Osteocyte (in vitro differentiated cells): ENCODE results near the gene TEX28. TPM values are rescaled to one million over a fixed set of nuclear protein-coding genes. Genes with fewer than 3 reads are reported as not detected.

ENCODE experiments used
- DNase-seq: peaks from one replicate; pipeline ENCODE4 v3.0.0; 2021; ENCODE audit warnings: mixed read lengths; ENCODE audit not compliant: unreplicated experiment; ENCODE audit errors: extremely low spot score
- H3K27ac Mint-ChIP-seq: one replicate; pipeline ENCODE4 v1.8.0; 2021; ENCODE audit warnings: mild to moderate bottlenecking, mixed read lengths; ENCODE audit not compliant: unreplicated experiment
- H3K27me3 Mint-ChIP-seq: one replicate; pipeline ENCODE4 v1.8.0; 2021; ENCODE audit warnings: mixed read lengths; ENCODE audit not compliant: unreplicated experiment
- H3K36me3 Mint-ChIP-seq: one replicate; pipeline ENCODE4 v1.8.0; 2021; ENCODE audit warnings: mixed read lengths; ENCODE audit not compliant: unreplicated experiment
- H3K4me1 Mint-ChIP-seq: one replicate; pipeline ENCODE4 v1.8.0; 2021; ENCODE audit warnings: mixed read lengths; ENCODE audit not compliant: unreplicated experiment
- H3K4me3 Mint-ChIP-seq: one replicate; pipeline ENCODE4 v1.8.0; 2021; ENCODE audit warnings: mild to moderate bottlenecking, moderate library complexity, mixed read lengths; ENCODE audit not compliant: unreplicated experiment
- H3K9me3 Mint-ChIP-seq: one replicate; pipeline ENCODE4 v1.8.0; 2021; ENCODE audit warnings: mixed read lengths; ENCODE audit not compliant: unreplicated experiment
- total RNA-seq: library from RNA; stranded (reverse); gene quantifications from 2 replicates; pipeline ENCODE4 v1.2.1, GENCODE V29; 2021
- TF ChIP-seq, protein P1 (sequence below): fragments of 200-600 bp; sonication (generic); IDR thresholded peaks from 2 replicates; pipeline ENCODE4 v1.5.0; 2021; ENCODE audit warnings: antibody characterized with exemption, mild to moderate bottlenecking, moderate library complexity

TEX28 gene
- total RNA-seq, 1 donor from 2014 or later: not detected

DNA sequence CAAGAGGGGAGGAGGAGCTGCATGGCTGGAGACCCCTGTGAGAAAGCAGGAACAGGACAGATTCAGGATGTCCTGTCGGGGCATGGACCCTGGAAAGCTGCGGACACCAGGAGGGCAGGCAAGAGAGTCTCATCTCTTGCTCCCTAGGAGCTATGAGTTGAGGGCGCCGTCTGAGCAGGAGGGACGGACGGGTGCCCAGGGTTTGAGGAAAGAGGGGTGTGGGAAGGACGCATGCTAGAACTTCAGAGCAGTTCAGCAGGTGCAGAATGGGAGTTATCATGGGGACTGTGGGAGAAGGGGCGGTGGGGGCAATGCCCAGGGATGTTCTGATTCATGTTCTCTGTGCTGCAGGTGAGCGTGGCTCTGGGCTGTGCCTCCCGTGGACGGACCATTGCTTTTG lies 25.5 kb upstream of the TEX28 start:
- no peaks in the 10 kb centered on the region for H3K36me3 Mint-ChIP-seq
- peaks cover 33% of the 10 kb centered on the region for H3K27me3 Mint-ChIP-seq
- TF ChIP-seq, protein P1, sequence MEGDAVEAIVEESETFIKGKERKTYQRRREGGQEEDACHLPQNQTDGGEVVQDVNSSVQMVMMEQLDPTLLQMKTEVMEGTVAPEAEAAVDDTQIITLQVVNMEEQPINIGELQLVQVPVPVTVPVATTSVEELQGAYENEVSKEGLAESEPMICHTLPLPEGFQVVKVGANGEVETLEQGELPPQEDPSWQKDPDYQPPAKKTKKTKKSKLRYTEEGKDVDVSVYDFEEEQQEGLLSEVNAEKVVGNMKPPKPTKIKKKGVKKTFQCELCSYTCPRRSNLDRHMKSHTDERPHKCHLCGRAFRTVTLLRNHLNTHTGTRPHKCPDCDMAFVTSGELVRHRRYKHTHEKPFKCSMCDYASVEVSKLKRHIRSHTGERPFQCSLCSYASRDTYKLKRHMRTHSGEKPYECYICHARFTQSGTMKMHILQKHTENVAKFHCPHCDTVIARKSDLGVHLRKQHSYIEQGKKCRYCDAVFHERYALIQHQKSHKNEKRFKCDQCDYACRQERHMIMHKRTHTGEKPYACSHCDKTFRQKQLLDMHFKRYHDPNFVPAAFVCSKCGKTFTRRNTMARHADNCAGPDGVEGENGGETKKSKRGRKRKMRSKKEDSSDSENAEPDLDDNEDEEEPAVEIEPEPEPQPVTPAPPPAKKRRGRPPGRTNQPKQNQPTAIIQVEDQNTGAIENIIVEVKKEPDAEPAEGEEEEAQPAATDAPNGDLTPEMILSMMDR: no peak
- no peak overlapping the region for H3K4me3 Mint-ChIP-seq
- DNase-seq: no peak
- peaks cover 6% of the 10 kb centered on the region for H3K9me3 Mint-ChIP-seq
- H3K4me1 Mint-ChIP-seq: peaks cover 10% of the 10 kb centered on the region
- no peak overlapping the region for H3K27ac Mint-ChIP-seq

DNA sequence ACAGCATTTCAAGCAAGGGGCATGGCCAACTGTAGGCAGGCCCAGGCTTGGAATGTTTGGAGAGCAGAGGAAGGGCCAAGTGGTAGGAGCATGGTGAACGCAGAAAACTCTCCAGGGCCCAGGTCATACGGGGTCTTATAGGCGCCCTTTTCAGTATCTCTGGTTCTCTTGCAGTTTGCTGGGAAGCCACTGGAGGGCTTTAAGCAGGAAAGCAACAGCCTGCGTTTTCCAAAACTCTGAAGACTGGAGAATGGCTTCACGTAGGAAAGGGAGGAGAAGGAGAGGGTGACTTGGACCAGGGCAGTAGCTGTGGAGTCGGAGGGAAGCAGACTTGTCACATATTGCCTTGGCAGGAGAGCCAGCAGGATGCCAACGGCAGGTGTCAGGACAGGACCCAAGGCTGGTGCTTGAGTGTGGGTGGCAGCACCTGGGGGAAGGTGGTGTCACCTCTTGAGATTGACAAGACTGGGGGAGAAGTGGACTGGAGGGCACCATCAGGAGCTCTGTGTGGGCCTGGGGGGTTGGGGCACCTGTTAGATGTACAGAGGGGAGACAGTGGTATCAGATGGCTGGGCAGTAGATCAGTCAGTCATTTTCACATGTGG lies 22.6 kb upstream of the TEX28 start:
- TF ChIP-seq, protein P1: peak; percentile 49
- H3K9me3 Mint-ChIP-seq: no peaks in the 10 kb centered on the region
- H3K4me1 Mint-ChIP-seq: no peaks in the 10 kb centered on the region
- no peaks in the 10 kb centered on the region for H3K36me3 Mint-ChIP-seq
- peaks cover 30% of the 10 kb centered on the region for H3K27me3 Mint-ChIP-seq
- DNase-seq: no peak
- no peak overlapping the region for H3K4me3 Mint-ChIP-seq
- H3K27ac Mint-ChIP-seq: no peak overlapping the region

DNA sequence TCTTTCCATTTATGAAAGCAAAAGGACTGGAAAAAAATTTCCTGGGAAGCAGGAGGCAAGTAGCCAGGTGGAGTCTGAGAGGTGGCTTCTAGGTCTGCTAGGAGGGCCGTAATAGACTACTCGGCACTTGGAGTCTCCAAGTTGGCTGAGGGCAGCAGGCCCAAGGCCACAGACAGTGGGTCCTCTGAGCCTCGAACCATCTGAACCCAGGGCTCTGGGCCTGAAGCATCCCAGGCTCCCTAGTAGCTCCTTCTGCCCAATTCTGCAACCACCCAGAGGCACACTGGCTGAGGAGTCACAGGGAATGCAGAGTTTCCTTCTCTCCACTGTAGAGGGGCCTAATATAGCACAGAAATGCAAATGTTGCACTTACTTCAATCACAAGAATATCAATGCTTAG lies 20.5 kb upstream of the TEX28 start:
- no peak for DNase-seq
- peaks cover 18% of the 10 kb centered on the region for H3K27me3 Mint-ChIP-seq
- no peaks in the 10 kb centered on the region for H3K36me3 Mint-ChIP-seq
- H3K9me3 Mint-ChIP-seq: no peaks in the 10 kb centered on the region
- TF ChIP-seq, protein P1: no peak
- H3K4me3 Mint-ChIP-seq: no peak overlapping the region
- no peak overlapping the region for H3K27ac Mint-ChIP-seq
- H3K4me1 Mint-ChIP-seq: no peaks in the 10 kb centered on the region

DNA sequence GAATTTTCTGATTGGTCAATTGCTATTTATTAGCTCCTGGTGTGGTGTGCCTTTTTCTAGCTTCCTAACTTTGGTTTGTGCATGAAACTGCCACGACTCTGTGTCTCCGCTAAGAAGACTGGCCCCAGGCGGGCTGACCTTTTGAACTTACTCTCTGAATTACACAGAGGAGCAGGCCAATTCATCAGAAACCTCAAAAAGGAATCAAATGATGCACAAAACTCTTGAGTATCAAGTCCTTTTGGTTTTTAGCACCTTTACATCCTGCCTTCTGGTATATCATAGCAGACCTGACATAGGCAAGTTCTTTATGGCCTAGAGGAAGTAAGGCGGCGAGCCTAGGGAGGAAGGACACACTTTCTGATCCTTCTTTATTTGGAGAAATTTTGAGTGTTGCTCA lies 18.2 kb upstream of the TEX28 start:
- TF ChIP-seq, protein P1: no peak
- no peak overlapping the region for H3K27ac Mint-ChIP-seq
- no peaks in the 10 kb centered on the region for H3K36me3 Mint-ChIP-seq
- DNase-seq: no peak
- no peaks in the 10 kb centered on the region for H3K9me3 Mint-ChIP-seq
- H3K4me1 Mint-ChIP-seq: no peaks in the 10 kb centered on the region
- H3K27me3 Mint-ChIP-seq: peaks cover 2% of the 10 kb centered on the region
- no peak overlapping the region for H3K4me3 Mint-ChIP-seq

DNA sequence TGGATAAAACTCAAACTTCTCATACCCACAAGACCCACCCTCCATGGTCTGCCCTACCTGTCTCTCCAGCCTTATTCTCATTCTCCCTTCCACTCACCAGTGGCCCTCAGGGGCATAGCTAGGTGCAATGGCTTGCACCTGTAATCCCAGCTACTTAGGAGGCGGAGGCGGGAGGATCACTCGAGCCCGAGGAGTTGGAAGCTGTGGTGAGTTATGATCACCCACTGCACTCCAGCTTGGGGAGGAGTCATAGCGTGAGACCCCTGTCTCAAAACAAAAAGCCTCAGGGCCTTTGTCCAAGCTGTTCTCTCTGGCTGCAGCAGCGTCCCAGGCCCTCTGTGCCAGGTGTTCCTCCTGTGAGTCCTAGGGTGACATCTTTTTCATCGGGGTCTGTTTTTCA lies 17.2 kb upstream of the TEX28 start:
- TF ChIP-seq, protein P1: no peak
- Mint-ChIP-seq H3K9me3 (peaks cover 5% of the 10 kb centered on the region), H3K27ac (no peak overlapping the region), H3K4me1 (no peaks in the 10 kb centered on the region), H3K36me3 (no peaks in the 10 kb centered on the region), H3K4me3 (no peak overlapping the region), H3K27me3 (peaks cover 2% of the 10 kb centered on the region)
- no peak for DNase-seq
